Measurements from ENCODE around the gene SLC25A17.
"Not testable (repeated sequence)": the region's sequence is repeated elsewhere in the genome, so short reads cannot be mapped to it uniquely, and the experiment has no call there.

SLC25A17 gene

DNA sequence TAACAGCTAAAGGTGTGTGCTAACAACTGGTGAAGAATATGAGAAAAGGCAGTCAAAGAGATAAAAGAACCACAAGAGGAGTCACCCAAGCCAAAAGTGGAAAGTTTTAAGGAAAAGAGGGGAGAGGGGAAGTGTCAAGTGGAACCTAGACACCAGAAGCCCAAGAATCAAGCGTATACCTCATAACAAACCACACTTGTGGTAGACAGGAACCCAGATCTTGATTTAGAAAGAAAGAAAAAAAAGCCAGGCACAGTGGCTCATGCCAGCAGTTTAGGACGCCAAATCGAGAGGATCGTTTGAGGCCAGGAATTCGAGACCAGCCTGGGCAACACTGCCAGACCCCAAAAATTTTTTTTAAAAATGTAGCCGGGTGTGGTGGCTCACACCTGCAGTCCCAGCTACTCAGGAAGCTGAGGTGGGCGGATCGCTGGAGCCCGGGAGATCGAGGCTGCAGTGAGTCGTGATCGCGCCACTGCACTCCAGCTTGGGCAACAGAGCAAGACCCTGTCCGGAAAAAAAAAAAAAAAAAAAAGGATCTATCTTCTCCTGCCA is 877 bp downstream of the SLC25A17 start:
- DNase-seq: no peak

DNA sequence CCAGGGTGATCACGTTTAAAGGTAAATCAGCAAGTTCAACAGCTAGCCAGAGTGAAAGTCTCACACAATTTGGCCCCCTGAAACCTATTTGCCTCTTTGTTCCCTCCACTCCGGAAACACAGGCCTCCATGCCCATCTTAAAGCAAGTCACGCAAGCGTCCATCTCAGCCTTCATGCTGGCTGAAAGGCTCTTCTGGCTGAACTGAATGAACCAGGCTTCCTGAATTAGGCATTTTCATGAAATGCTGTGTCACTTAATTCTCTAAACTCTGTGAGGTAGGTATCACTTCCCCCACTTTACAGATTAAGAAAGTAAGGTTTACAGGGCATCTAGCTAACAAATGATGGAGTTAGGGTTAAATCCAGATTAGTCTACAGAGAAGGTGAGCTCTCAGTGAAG is 1.4 kb downstream of the SLC25A17 start:
- no peak for DNase-seq

DNA sequence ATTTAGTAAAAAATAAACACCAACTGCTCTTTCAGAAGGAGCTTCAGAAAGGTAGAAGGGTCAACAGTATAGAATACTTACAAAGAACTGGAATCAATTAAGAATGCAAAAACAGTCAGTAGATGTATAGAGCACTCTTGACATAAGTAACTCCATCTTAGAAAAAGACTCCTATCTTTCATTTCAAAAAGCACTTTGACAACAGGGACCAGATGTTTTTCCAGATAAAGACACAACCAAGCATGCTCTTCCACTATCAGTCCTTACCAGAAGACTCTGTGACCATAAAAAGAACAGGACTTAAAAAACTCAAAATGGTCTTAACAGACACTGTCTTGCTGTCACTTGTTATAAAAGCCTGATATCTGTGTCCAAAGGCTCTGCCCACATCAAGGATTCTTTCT is 5.2 kb downstream of the SLC25A17 start:
- DNase-seq: no peak

DNA sequence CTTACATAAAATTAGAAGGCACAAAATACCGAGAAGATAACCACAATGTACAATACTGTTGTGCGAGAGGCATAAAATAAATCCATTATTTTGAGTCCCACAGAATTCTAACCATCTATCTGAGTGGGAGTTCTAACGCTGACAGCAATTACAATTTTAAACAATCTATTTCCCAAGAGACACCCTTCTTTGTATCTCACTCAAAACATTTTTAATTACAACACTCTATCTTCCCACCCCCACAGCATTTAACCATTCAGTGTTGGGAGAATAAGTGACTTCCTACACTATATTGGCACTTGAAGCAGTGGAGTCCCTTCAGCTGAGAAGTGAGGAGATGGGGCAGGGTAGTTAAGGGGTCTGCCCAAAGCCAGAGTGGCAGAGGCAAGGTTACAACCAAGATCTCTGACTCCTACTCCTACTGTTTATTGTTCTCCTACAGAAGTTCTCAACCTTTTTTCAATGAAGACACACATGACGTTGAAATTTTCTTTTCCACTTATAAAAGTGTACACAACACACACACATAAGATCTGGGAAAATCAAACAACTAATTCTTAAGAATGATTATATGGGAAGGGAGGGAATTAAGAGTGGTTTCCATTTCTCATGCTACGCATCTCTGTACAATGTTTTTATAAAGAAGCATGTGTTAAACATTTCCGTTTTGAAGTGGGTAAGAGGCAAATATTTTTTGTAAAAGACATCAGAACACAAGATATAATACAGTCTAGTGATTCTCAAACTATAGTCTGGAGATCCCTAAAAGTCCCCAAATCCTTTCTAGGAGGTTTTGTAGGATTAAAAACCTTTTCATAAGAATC is 10.9 kb downstream of the SLC25A17 start:
- DNase-seq: no peak

DNA sequence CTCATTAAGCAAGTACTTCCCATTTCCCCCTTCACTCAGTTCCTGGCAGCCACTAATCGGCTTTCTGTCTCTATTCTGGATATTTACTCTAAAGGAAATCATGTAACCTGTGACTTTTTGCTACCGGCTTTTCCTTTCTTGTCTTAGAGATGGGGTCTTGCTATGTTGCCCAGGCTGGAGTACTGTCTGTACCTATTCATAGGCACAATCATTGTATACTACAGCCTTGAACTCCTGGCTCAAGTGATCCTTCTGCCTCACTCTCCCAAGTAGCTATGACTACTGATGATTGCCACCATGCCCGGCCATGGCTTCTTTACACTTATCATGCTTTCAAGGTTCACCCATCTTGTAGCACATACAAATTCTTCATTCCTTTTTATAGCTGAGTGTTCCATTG is 12.4 kb downstream of the SLC25A17 start:
- DNase-seq: no peak

DNA sequence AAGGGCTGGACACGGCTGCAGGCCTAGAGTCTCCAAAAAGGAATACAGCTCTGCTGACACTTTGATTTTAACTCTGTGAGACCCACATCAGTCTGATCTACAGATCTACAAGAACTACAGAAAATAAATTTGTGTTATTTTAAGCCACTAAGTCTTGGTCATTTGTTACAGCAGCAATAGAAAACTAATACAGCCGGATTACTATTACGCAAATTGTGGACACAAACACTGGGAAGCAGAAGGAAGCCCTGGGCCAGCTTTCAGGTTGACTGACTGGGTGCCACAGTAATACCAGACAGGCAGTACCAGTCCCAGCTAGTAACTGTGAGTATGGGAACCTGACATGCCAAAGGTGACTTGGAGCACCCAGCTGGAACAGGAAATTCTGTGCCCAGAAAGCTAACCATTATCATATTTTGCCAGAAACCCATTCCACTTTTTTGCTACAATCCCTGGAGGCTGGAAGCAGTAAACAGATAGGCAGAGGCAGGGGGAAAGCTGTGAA is 13.4 kb downstream of the SLC25A17 start:
- no peak for DNase-seq

DNA sequence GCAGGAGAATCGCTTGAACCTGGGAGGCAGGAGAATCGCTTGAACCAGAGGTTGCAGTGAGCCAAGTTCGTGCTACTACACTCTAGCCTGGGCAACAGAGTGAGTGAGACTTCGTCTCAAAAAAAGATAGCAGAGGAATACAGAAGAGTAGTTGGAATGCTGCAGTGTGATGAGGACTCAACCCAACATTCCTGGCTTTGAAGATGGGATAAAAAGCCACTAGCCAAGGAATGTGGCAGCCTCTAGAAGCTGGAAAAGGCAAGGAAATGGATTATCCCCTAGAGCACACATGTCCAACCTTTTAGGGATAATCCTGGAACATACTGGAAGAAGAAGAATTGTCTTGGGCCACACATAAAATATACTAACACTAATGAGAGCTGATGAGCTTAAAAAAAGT is 13.9 kb downstream of the SLC25A17 start:
- DNase-seq: no peak

DNA sequence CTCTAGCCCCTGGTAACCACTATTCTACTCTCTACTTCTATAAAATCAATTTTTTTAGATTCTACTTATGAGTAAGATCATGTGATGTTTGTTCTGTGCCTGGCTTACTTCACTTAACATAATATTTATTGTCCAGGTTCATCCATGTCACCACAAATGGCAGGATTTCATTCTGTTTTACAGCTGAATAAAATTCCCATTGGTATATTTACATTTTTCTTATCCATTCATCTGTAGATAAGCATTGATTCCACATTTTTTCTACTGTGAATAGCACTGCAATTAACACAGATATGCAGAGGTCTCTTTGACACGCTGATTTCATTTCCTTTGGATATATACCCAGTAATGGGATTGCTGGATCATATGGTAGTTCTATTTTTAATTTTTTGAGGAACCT is 15.8 kb downstream of the SLC25A17 start:
- DNase-seq: no peak

DNA sequence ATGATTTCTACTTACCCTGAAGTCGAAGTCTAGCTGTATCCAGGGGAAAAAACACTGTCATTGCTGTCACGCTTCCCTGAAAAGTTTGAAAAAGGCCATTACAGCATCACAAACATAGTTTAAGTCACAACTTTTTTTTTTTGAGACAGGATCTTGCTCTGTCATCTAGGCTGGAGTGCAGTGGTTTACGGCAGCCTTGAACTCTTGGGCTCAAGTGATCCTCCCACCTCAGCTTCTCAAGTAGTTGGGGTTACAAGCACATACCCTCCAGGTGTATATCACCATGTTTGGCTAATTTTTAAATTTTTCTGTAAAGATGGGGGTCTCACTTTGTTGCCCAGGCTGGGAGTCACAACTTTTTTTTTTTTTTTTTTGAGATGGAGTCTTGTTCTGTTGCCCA is 20.1 kb downstream of the SLC25A17 start:
- no peak for DNase-seq

DNA sequence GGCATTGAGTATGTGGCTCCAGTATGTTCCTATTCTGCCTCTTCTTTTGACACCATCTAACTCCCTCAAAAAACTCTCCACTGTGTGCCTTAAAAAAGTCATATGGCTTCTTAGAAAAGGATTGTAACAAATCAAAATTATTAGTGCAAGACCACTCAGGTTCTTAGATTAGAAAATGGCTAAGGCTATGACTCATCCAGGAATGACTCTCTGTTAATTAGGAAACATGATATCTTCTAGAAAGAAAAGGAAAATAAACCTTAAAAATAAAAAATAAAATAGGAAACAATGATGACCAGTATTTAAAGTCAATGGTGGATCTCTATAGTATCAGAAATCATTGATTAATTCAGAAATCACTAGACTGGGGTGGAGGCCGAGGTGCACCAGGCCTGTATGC is 21.7 kb downstream of the SLC25A17 start:
- no peak for DNase-seq

DNA sequence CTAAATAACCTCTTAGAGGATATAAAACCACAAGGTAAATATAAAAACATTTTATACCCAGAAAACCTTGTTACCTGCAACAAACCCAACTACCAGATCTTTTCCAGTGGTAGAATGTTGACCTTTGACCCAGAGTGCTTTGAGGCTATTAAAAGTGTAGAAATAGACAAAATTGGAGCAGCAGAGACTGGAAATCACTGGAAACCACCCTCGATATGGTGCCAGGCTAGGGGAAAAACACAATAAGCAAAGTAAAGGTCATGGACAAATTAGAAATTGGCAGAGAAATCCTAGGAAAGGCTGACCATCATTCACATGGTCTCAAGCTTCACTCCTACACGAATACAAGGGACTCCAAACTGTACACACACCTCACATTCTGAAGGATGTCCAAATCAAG is 26.7 kb downstream of the SLC25A17 start:
- DNase-seq: no peak

DNA sequence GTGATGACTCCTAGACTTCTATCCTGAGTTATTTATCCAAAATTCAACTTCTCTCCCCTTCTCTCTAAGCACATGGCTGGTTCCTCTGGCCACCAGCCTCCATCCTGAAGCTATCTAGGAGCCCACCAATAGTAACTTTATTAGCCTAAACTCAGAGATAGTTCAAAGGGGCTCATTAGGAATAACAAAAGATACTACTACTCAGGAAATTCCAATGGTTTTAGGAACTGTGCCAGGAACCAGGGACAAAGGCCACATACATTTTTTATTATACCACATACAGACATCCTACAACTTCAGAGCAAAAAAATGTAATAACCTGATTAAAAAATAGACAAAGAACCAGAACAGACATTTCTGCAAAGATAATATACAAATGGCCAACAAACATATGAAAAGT is 27.9 kb downstream of the SLC25A17 start:
- DNase-seq: no peak

DNA sequence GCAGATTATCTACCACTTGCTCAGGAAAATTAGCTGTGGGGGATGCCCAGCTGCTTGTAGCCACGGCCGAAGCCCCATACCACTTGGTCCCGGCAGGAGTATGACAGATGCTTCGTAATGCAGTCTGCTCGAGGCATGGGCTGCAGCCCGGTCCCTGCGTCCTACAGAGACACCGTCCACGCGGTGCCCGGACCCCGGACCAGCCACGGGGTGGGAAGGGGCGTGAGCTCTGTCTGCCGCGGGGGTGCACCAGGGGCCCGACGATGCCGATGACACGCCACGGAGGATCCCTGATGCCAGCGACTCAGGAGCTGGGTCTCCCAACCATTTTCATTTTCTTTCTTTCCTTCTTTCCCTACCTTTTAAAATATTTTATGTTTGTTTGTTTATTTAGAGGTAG is 30.0 kb downstream of the SLC25A17 start:
- DNase-seq: no peak

DNA sequence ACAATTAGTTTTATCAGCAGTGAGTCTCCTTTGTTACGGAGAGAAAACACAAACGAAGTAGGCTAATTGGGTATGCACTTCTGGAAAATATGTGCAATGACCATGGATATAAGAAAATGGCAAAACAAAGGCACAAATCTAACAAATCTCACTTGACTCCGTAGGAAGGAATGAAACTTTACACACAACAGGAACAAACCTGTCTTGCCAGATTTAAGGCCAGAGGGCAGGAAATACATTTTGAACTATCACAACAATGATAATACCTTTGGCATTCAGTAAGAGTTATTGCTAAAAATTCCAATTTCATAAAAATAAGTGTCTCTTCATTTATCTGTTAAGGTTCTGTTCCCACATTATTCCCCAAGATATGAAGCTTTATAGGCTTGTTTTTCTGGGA is 36.6 kb downstream of the SLC25A17 start:
- no peak for DNase-seq

DNA sequence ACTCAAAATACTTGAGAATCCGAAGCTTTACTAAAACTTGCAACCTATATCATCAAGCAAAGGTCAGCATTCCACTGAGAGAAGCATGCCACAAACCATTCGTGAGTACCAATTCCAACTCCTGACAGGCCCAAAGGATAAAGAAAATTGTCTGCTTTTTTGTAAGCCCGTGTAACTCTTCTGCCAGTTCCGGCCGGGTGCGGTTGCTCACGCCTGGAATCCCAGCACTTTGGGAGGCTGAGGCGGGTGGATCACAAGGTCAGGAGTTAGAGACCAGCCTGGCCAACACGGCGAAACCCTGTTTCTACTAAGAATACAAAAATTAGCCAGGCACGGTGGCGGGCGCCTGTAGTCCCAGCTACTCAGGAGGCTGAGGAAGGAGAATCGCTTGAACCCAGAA is 37.4 kb downstream of the SLC25A17 start:
- DNase-seq: not testable (repeated sequence)

DNA sequence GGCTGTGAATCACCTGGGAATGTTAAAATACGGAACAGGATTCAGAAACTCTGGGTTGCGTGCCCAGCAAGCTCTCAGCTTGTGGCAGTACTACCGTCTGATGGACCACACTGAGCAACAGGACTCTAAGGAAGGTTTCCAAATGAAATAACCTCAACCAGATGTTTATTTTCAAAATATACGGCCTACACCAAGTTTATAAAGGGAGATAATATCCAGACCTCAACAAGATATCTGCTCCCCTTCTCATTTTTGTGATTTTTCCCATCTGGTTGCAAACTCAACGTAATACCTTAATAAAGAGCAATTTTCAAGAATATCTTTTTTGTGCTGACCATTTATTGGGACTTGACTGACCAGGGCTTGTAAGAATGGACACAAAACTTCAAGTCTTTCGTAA is 49.4 kb downstream of the SLC25A17 start:
- no peak for DNase-seq

DNA sequence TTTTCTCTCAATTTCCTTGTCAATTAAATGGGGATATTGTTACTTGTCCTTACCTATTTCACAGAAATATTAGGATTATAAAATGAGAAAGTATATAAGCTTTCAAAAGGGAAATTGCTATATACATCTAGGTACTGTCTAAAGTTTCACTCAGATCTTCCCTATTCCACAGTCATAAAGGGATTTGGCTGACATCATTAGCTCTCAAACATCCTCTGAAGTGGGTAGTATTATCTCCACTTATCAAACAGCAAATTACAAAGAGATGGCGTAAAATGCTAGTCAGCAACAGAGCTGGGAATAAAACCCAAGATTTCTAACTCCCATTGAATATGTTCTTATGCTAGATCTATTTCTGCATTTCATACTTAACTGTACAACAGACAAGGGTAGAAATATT is 50.9 kb downstream of the SLC25A17 start:
- DNase-seq: no peak

DNA sequence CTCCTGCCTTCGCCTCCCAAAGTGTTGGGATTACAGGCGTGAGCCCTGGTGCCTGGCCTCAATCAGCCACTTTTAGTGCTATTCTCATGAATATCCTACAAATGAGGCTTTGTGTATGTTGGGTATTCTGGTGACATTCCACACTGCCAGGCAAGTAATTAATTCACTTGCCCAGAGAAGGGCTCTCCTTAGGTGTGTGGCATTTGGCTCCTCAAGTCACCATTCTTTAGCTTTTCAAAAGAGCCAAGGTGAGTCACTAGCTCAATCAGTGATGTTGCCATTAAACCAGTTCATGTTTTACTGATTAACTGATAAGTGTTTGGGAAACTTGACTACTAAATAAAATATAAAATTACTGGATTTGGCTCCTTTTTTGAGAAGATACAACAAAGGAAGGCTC is 52.2 kb downstream of the SLC25A17 start:
- no peak for DNase-seq

DNA sequence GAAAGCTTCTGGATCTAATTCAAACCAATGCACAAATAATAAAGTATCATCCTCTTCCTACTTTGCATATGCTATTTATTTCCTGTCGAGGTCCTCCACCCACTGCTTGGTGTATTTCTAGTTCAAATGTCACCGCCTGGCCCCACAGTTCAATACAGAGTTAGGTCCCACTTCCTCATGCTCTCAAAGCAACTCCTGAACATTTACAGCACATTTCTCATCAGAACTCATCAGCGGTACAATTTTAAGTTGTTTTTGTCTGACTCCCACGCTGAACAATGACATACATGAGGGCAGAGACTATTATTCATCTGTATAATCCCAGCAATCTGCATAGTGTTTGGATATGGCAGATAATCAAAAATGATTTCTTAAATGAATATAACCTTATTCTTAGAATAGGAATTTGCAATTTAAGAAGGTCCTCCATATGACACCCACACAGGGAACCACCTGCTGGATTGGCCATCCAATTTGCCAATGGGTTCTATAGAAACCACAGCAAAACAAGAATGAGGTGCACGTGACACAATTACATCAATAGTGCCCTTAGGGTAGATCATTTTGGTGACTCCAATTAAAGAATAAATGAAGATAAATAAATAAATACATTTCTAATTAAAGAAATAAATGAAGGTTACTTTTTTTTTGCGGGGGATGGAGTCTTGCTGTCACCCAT is 54.2 kb downstream of the SLC25A17 start:
- no peak for DNase-seq

DNA sequence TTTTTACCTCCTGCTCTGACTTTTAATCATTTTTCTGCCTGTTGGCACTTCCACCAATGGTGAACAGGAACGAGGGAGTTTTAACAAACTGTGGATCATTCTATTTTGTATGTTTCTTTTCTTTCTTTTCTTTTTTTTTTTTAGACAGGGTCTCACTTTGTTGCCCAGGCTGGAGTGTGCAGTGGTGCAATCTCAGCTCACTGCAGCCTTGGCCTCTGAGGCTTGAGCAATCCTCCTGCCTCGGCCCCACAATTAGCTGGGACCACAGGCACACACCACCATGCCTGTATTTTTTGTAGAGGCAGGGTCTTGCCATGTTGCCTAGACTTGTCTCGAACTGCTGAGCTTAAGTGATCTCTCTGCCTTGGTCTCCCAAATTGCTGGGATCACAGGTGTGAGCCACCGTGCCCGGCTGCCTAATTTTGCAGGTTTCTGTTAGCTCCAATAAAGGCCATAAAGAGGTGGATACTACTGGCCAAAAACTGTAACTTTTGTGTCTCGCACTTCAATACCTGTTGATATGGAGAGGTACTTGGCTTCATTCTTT is 59.8 kb downstream of the SLC25A17 start:
- no peak for DNase-seq

DNA sequence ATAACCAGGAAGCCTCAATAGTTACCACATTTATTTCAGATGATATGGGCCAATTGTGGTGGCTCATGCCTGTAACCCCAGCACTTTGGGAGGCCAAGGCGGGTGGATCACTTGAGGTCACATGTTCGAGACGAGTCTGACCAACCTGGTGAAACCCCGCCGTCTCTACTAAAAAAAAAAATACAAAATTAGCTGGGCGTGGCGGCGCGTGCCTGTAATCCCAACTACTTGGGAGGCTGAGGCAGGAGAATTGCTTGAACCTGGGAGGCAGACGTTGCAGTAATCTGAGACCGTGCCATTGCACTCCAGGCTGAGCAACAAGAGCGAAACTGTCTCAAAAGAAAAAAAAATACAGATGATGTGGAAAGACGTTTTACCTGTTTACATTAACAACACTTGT is 60.3 kb downstream of the SLC25A17 start:
- not testable (repeated sequence) for DNase-seq

DNA sequence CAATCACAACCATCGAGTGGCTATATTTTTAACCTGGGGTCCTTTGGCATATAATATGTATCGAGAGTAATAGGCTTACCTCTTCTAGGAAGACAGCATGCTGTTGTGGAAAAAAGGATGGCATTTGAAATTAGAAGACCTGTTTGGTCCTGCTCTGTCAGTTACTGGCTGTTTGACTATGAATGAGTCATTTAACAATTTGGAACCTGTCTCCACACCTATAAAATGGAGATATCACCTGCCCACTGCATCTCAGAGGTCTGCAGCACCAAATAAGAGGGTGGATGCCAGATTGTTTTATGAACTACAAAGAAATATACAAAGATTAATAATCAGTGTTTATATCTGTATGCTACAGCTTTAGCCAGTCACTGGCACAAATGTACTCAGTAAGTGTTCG is 60.8 kb downstream of the SLC25A17 start:
- peak; percentile 54 for DNase-seq

DNA sequence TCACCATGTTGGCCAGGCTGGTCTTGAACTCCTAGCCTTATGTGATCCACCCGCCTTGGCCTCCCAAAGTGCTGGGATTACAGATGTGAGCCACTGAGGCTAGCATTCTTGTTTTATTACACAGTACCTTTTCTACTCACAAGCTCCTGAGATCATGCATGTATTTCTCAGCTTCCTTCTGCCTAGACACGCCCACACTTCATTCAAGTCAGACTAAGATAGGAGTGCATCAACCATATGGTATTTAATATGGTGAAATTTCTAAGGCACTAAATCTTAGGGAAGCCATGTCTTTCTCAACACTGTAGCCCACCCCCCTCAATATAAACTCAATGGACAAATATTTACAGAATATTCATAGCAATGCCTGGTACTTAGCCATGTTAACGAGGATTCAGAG is 62.1 kb downstream of the SLC25A17 start:
- DNase-seq: peak; percentile 35

DNA sequence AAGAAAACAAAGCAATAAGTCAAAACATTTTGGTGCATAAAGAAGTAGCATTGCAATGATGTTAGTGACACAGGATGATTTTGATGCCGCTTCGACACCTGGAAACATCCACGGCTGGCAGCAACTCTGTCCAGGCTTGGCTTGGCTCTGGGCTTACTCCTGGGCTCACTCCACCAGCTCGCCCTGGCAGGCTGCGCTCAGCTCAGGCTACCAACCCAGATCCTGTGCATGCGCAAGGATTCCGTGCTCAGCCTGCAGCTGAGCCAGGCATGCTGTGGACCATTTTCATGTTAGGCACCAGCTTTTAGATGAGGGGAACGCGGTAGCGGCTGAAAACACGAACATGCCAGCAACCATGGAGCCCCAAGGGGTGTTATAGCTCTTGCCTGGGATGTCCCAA is 66.0 kb downstream of the SLC25A17 start:
- DNase-seq: no peak

All from DMS153 (cell line).